HepG2 (cell line): ENCODE measurements around the gene NDUFAF3. TPM values are rescaled to one million over a fixed set of nuclear protein-coding genes. Genes with fewer than 3 reads are reported as not detected.

Experiments
- GFI1 ChIP-seq: sonication (generic); formaldehyde crosslinking; IDR thresholded peaks from 2 replicates; pipeline ENCODE4 v1.5.0; 2020; ENCODE audit warnings: missing genetic modification reagents, mild to moderate bottlenecking, borderline replicate concordance
- HDAC6 ChIP-seq: fragments of 200-600 bp; sonication (generic); IDR thresholded peaks from 2 replicates; pipeline ENCODE4 v1.7.0; 2017; ENCODE audit warnings: mild to moderate bottlenecking, antibody characterized with exemption, low read length, low read depth
- PAWR ChIP-seq: sonication (generic); formaldehyde crosslinking; IDR thresholded peaks from 2 replicates; pipeline ENCODE4 v1.4.0; 2020; ENCODE audit warnings: missing genetic modification reagents, mild to moderate bottlenecking, borderline replicate concordance
- POLR2AphosphoS2 ChIP-seq: IDR thresholded peaks from 2 replicates; pipeline ENCODE4 v1.6.1; 2011; ENCODE audit warnings: low read depth, low read length, improper control_type of control experiment
- RXRA ChIP-seq: sonication (generic); formaldehyde crosslinking; IDR thresholded peaks from 2 replicates; pipeline ENCODE4 v1.5.1; 2020; ENCODE audit warnings: missing genetic modification reagents
- SAP130 ChIP-seq: IDR thresholded peaks from 2 replicates; pipeline ENCODE4 v1.6.1; 2016; ENCODE audit warnings: low read depth
- XBP1 ChIP-seq: sonication (generic); formaldehyde crosslinking; IDR thresholded peaks from 2 replicates; pipeline ENCODE4 v1.5.0; 2020; ENCODE audit warnings: missing genetic modification reagents
- ZNF256 ChIP-seq: sonication (generic); formaldehyde crosslinking; conservative IDR thresholded peaks from 2 replicates; pipeline ENCODE4 v1.4.0; 2020; ENCODE audit warnings: missing genetic modification reagents
- ZNF282 ChIP-seq: fragments of 450-650 bp; IDR thresholded peaks from 2 replicates; pipeline ENCODE4 v1.6.1; 2018; ENCODE audit not compliant: partially characterized antibody
- ZNF543 ChIP-seq: sonication (generic); formaldehyde crosslinking; IDR thresholded peaks from 2 replicates; pipeline ENCODE4 v1.4.0; 2020; ENCODE audit warnings: mild to moderate bottlenecking, missing genetic modification reagents
- polyA plus RNA-seq, 8 experiments: library from polyadenylated mRNA; depleted of rRNA in 3 of 8; stranded (reverse) in 7 of 8; unstranded in 1 of 8; fragments of >200 nt; fragmentation: Illumina TruSeq in 4 of 8; extraction: Trizol in 4 of 8; gene quantifications; 2 replicates each; pipeline versions ENCODE4 v1.2.1 to v1.2.3, GENCODE V29; 2011 to 2016; ENCODE audit warnings: low read depth in 4 of 8, missing spikeins in 1 of 8, mixed read lengths in 1 of 8; ENCODE audit not compliant: insufficient read depth in 1 of 8
- total RNA-seq, 5 experiments: library from RNA; depleted of rRNA; stranded (reverse); fragments of >200 nt; fragmentation: Illumina TruSeq; extraction: Trizol; gene quantifications; 2 replicates each; pipeline ENCODE4 v1.2.3, GENCODE V29; 2016; ENCODE audit warnings: low read depth in 1 of 5
- TF ChIP-seq, protein P1 (sequence below): sonication (generic); formaldehyde crosslinking; IDR thresholded peaks from 2 replicates; pipeline ENCODE4 v1.8.1; 2023; ENCODE audit warnings: mild to moderate bottlenecking, missing genetic modification reagents, borderline replicate concordance
- TF ChIP-seq, protein P2 (sequence below): sonication (generic); formaldehyde crosslinking; IDR thresholded peaks from 2 replicates; pipeline ENCODE4 v1.4.0; 2020; ENCODE audit warnings: missing genetic modification reagents
- TF ChIP-seq, protein P3 (sequence below): sonication (generic); formaldehyde crosslinking; conservative IDR thresholded peaks from 2 replicates; pipeline ENCODE4 v1.4.0; 2020; ENCODE audit warnings: missing genetic modification reagents
- TF ChIP-seq, protein P4 (sequence below): sonication (generic); formaldehyde crosslinking; conservative IDR thresholded peaks from 2 replicates; pipeline ENCODE4 v1.4.0; 2020; ENCODE audit warnings: mild to moderate bottlenecking, missing genetic modification reagents, moderate library complexity

The NDUFAF3 gene
- total and polyA plus RNA-seq, 2 of the 13 experiments (the other 11 are each of a cell fraction or from before 2014, with no cell fraction given), result 39.0 to 50.0 TPM

DNA sequence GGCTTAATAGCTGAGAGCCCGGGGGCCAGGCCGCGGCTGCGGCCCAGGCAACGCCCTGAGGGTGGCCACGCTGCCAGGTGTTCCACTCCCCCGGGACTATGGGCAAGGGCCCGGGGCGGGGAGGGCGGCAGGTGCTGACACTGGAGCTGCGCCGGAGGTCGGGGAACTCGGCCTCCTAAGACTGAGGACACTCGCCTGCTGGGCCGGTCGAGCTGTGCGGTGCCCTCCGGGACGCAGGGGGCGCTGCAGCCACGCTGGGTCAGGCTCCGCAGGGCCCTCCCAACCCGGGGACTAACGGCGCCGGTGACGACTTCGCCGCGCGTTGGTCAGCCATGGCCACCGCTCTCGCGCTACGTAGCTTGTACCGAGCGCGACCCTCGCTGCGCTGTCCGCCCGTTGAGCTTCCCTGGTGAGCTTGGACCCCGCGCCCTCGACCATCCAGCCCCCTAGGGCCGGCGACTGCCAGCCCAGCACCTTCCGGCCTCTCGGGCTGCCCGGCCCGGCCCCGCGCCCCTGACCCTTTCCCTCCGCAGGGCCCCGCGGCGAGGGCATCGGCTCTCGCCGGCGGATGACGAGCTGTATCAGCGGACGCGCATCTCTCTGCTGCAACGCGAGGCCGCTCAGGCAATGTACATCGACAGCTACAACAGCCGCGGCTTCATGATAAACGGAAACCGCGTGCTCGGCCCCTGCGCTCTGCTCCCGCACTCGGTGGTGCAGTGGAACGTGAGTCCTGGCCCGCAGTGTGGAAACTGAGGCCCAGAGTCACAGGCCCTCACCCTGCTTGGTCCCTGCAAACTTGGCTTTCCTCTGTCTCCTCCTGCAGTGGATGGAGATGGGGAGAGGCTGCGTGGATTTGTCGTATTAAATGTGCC is at the start of gene NDUFAF3 (continued):
- TF ChIP-seq ZNF282 (no peak), XBP1 (peak; percentile 61; the same call in 1 of the 2 replicates), GFI1 (CRISPR knock-in tag) (peak; percentile 72; the same call in 1 of the 2 replicates), ZNF543 (CRISPR knock-in tag) (no peak; the same call in 1 of the 2 replicates), POLR2AphosphoS2 (no peak), RXRA (peak; percentile 65), ZNF256 (CRISPR knock-in tag) (peak; percentile 66; the same call in 1 of the 2 replicates), HDAC6 (no peak), SAP130 (CRISPR knock-in tag) (peak; percentile 86), PAWR (CRISPR knock-in tag) (no peak)
- TF ChIP-seq, protein P1, sequence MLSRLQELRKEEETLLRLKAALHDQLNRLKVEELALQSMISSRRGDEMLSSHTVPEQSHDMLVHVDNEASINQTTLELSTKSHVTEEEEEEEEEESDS, result no peak
- TF ChIP-seq, protein P2, sequence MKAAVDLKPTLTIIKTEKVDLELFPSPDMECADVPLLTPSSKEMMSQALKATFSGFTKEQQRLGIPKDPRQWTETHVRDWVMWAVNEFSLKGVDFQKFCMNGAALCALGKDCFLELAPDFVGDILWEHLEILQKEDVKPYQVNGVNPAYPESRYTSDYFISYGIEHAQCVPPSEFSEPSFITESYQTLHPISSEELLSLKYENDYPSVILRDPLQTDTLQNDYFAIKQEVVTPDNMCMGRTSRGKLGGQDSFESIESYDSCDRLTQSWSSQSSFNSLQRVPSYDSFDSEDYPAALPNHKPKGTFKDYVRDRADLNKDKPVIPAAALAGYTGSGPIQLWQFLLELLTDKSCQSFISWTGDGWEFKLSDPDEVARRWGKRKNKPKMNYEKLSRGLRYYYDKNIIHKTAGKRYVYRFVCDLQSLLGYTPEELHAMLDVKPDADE (CRISPR knock-in tag), result peak; percentile 81; the same call in 1 of the 2 replicates
- TF ChIP-seq, protein P3, sequence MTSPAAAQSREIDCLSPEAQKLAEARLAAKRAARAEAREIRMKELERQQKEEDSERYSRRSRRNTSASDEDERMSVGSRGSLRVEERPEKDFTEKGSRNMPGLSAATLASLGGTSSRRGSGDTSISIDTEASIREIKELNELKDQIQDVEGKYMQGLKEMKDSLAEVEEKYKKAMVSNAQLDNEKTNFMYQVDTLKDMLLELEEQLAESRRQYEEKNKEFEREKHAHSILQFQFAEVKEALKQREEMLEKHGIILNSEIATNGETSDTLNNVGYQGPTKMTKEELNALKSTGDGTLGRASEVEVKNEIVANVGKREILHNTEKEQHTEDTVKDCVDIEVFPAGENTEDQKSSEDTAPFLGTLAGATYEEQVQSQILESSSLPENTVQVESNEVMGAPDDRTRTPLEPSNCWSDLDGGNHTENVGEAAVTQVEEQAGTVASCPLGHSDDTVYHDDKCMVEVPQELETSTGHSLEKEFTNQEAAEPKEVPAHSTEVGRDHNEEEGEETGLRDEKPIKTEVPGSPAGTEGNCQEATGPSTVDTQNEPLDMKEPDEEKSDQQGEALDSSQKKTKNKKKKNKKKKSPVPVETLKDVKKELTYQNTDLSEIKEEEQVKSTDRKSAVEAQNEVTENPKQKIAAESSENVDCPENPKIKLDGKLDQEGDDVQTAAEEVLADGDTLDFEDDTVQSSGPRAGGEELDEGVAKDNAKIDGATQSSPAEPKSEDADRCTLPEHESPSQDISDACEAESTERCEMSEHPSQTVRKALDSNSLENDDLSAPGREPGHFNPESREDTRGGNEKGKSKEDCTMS (CRISPR knock-in tag), result no peak
- TF ChIP-seq, protein P4, sequence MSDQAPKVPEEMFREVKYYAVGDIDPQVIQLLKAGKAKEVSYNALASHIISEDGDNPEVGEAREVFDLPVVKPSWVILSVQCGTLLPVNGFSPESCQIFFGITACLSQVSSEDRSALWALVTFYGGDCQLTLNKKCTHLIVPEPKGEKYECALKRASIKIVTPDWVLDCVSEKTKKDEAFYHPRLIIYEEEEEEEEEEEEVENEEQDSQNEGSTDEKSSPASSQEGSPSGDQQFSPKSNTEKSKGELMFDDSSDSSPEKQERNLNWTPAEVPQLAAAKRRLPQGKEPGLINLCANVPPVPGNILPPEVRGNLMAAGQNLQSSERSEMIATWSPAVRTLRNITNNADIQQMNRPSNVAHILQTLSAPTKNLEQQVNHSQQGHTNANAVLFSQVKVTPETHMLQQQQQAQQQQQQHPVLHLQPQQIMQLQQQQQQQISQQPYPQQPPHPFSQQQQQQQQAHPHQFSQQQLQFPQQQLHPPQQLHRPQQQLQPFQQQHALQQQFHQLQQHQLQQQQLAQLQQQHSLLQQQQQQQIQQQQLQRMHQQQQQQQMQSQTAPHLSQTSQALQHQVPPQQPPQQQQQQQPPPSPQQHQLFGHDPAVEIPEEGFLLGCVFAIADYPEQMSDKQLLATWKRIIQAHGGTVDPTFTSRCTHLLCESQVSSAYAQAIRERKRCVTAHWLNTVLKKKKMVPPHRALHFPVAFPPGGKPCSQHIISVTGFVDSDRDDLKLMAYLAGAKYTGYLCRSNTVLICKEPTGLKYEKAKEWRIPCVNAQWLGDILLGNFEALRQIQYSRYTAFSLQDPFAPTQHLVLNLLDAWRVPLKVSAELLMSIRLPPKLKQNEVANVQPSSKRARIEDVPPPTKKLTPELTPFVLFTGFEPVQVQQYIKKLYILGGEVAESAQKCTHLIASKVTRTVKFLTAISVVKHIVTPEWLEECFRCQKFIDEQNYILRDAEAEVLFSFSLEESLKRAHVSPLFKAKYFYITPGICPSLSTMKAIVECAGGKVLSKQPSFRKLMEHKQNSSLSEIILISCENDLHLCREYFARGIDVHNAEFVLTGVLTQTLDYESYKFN (CRISPR knock-in tag), result no peak; the same call in 1 of the 2 replicates
